Keratinocyte (primary cell): Measurements from ENCODE around the gene CLSTN3.

Experiments used
- EZH2 ChIP-seq: IDR thresholded peaks from one replicate; pipeline ENCODE4 v1.6.1; 2012; ENCODE audit warnings: inconsistent platforms, mild to moderate bottlenecking, low read length, moderate library complexity
- TF ChIP-seq, protein P1 (sequence below), 3 experiments: IDR thresholded peaks in 1 of 3; conservative IDR thresholded peaks in 1 of 3; optimal IDR thresholded peaks in 1 of 3; 2 replicates in 2 of 3; 3 replicates in 1 of 3; pipeline versions ENCODE3 to v1.5.1; 2011; ENCODE audit warnings: low read length in 3 of 3, mild to moderate bottlenecking in 3 of 3, moderate library complexity in 2 of 3, control low read depth in 1 of 3, inconsistent platforms in 1 of 3; ENCODE audit not compliant: insufficient read depth in 2 of 3; ENCODE audit errors: extremely low read depth in 1 of 3

DNA sequence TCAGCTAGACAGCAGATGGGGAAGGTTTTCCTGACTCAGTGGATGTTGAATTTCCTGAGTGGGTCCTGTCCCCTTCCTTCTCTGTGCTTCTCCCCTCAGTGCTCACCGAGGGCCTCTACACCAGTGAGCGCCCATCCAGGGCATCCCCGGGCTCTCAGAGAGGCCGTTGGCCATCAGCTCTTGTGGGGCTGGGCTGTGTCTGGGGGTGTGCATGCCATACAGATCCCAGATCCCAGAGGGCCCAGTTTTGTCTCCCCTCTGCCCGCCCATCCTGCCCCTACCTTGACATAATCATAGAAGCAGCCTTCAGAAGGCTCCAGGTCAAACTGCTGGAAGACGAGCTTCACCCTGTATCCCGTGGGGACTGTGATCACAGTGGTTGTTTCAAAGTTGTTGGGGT, 39.0 kb upstream of the CLSTN3 start:
- TF ChIP-seq, protein P1, sequence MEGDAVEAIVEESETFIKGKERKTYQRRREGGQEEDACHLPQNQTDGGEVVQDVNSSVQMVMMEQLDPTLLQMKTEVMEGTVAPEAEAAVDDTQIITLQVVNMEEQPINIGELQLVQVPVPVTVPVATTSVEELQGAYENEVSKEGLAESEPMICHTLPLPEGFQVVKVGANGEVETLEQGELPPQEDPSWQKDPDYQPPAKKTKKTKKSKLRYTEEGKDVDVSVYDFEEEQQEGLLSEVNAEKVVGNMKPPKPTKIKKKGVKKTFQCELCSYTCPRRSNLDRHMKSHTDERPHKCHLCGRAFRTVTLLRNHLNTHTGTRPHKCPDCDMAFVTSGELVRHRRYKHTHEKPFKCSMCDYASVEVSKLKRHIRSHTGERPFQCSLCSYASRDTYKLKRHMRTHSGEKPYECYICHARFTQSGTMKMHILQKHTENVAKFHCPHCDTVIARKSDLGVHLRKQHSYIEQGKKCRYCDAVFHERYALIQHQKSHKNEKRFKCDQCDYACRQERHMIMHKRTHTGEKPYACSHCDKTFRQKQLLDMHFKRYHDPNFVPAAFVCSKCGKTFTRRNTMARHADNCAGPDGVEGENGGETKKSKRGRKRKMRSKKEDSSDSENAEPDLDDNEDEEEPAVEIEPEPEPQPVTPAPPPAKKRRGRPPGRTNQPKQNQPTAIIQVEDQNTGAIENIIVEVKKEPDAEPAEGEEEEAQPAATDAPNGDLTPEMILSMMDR (optimal IDR thresholded peaks at IDR 0.05 in 1 of 3, IDR thresholded peaks at IDR 0.05 in 1 of 3, conservative IDR thresholded peaks at IDR 0.05 in 1 of 3; ENCODE audit: extremely low read depth in 1 of 3, insufficient read depth in 2 of 3, low read length in 3 of 3): no peak
- TF ChIP-seq EZH2: no peak
